ENCODE data around the gene FCGBP. TPM values are rescaled to one million over a fixed set of nuclear protein-coding genes. Genes with fewer than 3 reads are reported as not detected.

Gene FCGBP
- total RNA-seq, 1 donor from 2014 or later: 95.3 TPM

DNA sequence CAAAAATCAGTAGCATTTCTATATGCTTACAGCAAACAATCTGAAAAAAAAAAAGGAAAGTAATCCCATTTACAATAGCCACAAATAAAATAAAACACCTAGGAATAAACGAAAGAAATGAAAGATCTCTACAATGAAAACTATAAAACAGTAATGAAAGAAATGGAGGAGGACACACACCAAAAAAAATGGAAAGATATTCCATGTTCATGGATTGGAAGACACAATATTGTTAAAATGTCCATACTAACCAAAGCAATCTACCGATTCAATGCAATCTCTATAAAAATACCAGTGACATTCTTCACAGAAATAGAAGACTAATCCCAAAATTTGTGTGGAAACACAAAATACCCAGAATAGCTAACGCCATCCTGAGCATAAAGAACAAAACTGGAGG, 4.7 kb downstream of the FCGBP start:
- intact Hi-C loops (cut with DNase I): no loop called here
- H3K27me3 ChIP-seq (ENCODE audit: low read depth): peaks cover 11% of the 10 kb centered on the region
- TF ChIP-seq, protein P1, sequence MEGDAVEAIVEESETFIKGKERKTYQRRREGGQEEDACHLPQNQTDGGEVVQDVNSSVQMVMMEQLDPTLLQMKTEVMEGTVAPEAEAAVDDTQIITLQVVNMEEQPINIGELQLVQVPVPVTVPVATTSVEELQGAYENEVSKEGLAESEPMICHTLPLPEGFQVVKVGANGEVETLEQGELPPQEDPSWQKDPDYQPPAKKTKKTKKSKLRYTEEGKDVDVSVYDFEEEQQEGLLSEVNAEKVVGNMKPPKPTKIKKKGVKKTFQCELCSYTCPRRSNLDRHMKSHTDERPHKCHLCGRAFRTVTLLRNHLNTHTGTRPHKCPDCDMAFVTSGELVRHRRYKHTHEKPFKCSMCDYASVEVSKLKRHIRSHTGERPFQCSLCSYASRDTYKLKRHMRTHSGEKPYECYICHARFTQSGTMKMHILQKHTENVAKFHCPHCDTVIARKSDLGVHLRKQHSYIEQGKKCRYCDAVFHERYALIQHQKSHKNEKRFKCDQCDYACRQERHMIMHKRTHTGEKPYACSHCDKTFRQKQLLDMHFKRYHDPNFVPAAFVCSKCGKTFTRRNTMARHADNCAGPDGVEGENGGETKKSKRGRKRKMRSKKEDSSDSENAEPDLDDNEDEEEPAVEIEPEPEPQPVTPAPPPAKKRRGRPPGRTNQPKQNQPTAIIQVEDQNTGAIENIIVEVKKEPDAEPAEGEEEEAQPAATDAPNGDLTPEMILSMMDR (IDR thresholded peaks at IDR 0.05): no peak
- H3K9me3 ChIP-seq: no peaks in the 10 kb centered on the region
- no peak overlapping the region for H3K4me3 ChIP-seq
- H3K36me3 ChIP-seq: no peaks in the 10 kb centered on the region
- no peak for ATAC-seq
- no peaks in the 10 kb centered on the region for H3K4me1 ChIP-seq
- H3K27ac ChIP-seq: no peak overlapping the region
- DNase-seq: no peak

DNA sequence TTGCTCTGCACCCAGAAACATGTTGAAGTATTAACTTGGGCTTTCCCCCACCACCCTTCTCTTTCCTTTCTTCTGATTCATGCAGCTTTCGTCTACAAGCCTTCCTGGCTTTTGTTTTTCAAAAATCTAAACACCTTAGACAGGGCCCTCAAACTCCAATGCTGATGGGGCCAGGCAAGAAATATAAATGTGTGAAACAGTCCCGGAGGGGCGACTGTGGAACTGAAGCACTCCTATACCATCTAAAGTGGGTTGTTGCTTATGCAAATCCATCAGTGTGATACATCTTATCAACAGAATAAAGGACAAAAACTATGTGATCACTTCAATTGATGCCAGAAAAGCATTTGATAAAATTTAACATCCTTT, 6.1 kb downstream of the FCGBP start:
- peaks cover 8% of the 10 kb centered on the region for H3K27me3 ChIP-seq (ENCODE audit: low read depth)
- H3K4me3 ChIP-seq: no peak overlapping the region
- H3K4me1 ChIP-seq: no peaks in the 10 kb centered on the region
- DNase-seq (no peak), ATAC-seq (no peak)
- TF ChIP-seq, protein P1 (IDR thresholded peaks at IDR 0.05): no peak
- no peaks in the 10 kb centered on the region for H3K9me3 ChIP-seq
- no peak overlapping the region for H3K27ac ChIP-seq
- intact Hi-C loops (cut with DNase I): no loop called here
- H3K36me3 ChIP-seq: no peaks in the 10 kb centered on the region

DNA sequence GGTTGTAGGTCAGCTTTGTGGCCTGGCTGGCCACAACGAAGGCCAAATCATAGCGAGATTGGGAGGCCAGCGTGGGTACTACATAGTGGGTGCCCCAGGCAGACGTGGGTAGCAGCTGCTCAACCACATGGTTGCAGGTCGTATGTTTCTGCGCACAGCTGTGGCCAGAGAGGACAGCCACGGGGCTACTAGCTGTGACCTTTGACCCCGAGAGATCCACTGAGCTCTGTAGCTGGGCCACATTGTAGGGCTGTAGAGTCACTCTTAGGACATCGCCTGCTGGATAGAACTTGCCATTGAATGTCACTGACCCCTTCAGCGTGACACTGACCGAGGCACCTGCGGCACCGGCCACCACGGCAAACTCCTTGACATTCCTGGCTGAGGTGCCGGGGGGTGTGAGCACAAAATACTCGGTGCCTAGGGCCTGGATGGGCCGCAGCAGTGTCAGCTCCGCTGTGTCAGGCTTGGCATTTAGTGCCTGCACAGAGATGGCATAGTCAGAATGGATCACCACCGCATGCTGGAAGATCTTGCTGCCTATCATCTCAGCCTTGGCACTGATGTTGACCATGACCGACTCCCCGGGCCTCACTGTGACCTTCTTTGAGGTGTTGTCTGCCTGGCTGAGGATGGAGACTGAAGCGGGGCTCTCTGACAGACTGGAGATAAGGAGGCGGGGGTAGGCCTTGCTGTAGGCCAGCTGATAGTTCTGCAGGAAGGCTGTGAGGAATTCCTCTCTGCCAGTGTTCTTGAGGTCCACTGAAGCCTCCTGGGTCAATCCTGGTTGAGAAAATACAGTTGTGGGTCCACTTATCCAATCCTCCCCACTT, 6.7 kb downstream of the FCGBP start:
- TF ChIP-seq, protein P1 (IDR thresholded peaks at IDR 0.05): no peak
- Histone ChIP-seq H3K27me3 (ENCODE audit: low read depth) (peaks cover 3% of the 10 kb centered on the region), H3K4me3 (no peak overlapping the region), H3K4me1 (no peaks in the 10 kb centered on the region), H3K27ac (no peak overlapping the region), H3K9me3 (no peaks in the 10 kb centered on the region), H3K36me3 (no peaks in the 10 kb centered on the region)
- DNase-seq: no peak
- no peak for ATAC-seq
- intact Hi-C loops (cut with DNase I): no loop called here

DNA sequence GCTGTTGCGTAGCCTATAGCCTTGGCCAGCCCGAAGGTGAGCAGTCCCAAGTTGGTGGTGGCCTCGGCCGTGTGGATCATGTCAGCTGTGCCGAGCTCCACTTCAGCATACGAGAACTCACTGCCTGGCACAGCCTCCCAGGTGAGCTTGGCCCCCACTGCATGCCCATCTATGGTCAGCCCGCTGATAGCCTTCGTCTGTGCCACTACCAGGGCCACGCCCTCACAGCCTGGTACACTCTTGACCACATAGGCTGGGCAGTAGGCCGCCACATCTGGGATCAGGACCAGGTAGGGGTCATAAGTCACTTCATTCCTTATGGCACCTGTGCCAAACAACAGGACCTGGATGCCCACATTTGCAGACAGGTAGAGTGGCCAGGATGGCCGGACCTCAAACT, 7.4 kb downstream of the FCGBP start:
- DNase-seq (no peak), ATAC-seq (no peak)
- H3K36me3 ChIP-seq: no peaks in the 10 kb centered on the region
- H3K9me3 ChIP-seq: no peaks in the 10 kb centered on the region
- no peaks in the 10 kb centered on the region for H3K4me1 ChIP-seq
- intact Hi-C loops (cut with DNase I): no loop called here
- no peaks in the 10 kb centered on the region for H3K27me3 ChIP-seq (ENCODE audit: low read depth)
- TF ChIP-seq, protein P1 (IDR thresholded peaks at IDR 0.05): no peak
- no peak overlapping the region for H3K27ac ChIP-seq
- no peak overlapping the region for H3K4me3 ChIP-seq

DNA sequence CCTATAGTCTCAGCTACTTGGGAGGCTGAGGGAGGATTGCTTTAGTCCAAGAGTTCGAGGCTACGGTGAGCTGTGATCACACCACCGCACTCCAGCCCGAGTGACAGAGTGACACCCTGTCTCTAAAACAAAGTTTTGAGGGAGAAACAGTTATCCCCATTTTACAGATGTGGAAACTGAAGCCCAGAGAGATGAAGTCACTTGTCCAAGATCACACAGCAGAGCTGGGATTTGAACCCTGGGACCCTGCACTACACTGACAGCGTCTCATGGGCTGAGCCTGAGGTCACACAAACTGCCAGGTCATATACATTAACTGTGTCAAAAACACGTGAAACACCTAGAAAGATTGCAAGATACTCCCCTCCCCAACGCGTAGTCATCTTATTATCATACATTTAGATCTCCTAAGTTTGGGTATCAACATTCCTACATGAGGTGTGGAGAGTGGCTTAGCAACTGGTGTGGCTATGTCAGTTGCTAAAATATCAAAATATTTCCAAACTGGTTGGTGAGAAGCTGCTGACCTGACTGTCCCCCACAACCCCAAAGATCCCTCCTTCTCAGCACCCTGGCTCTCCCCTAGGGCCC, 8.2 kb downstream of the FCGBP start:
- TF ChIP-seq, protein P1 (IDR thresholded peaks at IDR 0.05): no peak
- DNase-seq (no peak), ATAC-seq (no peak)
- H3K36me3 ChIP-seq: no peaks in the 10 kb centered on the region
- H3K4me1 ChIP-seq: no peaks in the 10 kb centered on the region
- no peaks in the 10 kb centered on the region for H3K27me3 ChIP-seq (ENCODE audit: low read depth)
- H3K27ac ChIP-seq: no peak overlapping the region
- H3K9me3 ChIP-seq: no peaks in the 10 kb centered on the region
- intact Hi-C loops (cut with DNase I): no loop called here
- no peak overlapping the region for H3K4me3 ChIP-seq
